ENCODE results near the gene MLXIP.

Gene MLXIP

GRCh38 chr12:122059203-122059960, 19.2 kb upstream of the MLXIP start:
- H3K27me3 ChIP-seq (ENCODE audit: insufficient read depth, low read length, poor library complexity, severe bottlenecking): no peaks in the 10 kb centered on the region
- no peak overlapping the region for H3K9ac ChIP-seq (ENCODE audit: low read depth, low read length, poor library complexity, severe bottlenecking)
- peaks cover 10% of the 10 kb centered on the region for H3K4me1 ChIP-seq (ENCODE audit: insufficient read depth, low read length, poor library complexity, severe bottlenecking)
- no peak overlapping the region for H3K4me3 ChIP-seq (ENCODE audit: low read length, poor library complexity, severe bottlenecking)
- H4K20me1 ChIP-seq (ENCODE audit: insufficient read depth, low read length, poor library complexity, severe bottlenecking): no peaks in the 10 kb centered on the region
- H2AFZ ChIP-seq (ENCODE audit: low read length): no peak overlapping the region
- H3K9me2 ChIP-seq (replicated peaks; ENCODE audit: low read depth, low read length): no peaks in the 10 kb centered on the region
- H3K9me3 ChIP-seq (ENCODE audit: insufficient read depth, low read depth, low read length): no peaks in the 10 kb centered on the region
- no peak overlapping the region for H3K4me2 ChIP-seq (ENCODE audit: low read depth, low read length, poor library complexity, severe bottlenecking)
- H3K36me3 ChIP-seq (ENCODE audit: insufficient read depth, low read length): peaks cover 70% of the 10 kb centered on the region; the same call in 1 of the 2 replicates
- peaks cover 1% of the 10 kb centered on the region; the same call in 1 of the 2 replicates for H3K79me2 ChIP-seq (ENCODE audit: insufficient read depth, low read length)
- no peaks in the 10 kb centered on the region for H3F3A ChIP-seq (ENCODE audit: low read depth)
- TF ChIP-seq CTCF (conservative IDR thresholded peaks at IDR 0.05; ENCODE audit: low read length): no peak
- TF ChIP-seq EZH2phosphoT487 (IDR thresholded peaks at IDR 0.05; ENCODE audit: borderline replicate concordance): no peak

GRCh38 chr12:122060081-122060501, 18.5 kb upstream of the MLXIP start:
- no peak overlapping the region for H3K4me2 ChIP-seq (ENCODE audit: low read depth, low read length, poor library complexity, severe bottlenecking)
- H3K36me3 ChIP-seq (ENCODE audit: insufficient read depth, low read length): peaks cover 64% of the 10 kb centered on the region; the same call in 1 of the 2 replicates
- H3K4me3 ChIP-seq (ENCODE audit: low read length, poor library complexity, severe bottlenecking): no peak overlapping the region
- H4K20me1 ChIP-seq (ENCODE audit: insufficient read depth, low read length, poor library complexity, severe bottlenecking): no peaks in the 10 kb centered on the region
- H3F3A ChIP-seq (ENCODE audit: low read depth): no peaks in the 10 kb centered on the region
- H3K4me1 ChIP-seq (ENCODE audit: insufficient read depth, low read length, poor library complexity, severe bottlenecking): peaks cover 16% of the 10 kb centered on the region
- peaks cover 8% of the 10 kb centered on the region for H3K79me2 ChIP-seq (ENCODE audit: insufficient read depth, low read length)
- no peak overlapping the region for H2AFZ ChIP-seq (ENCODE audit: low read length)
- no peaks in the 10 kb centered on the region for H3K9me3 ChIP-seq (ENCODE audit: insufficient read depth, low read depth, low read length)
- no peaks in the 10 kb centered on the region for H3K27me3 ChIP-seq (ENCODE audit: insufficient read depth, low read length, poor library complexity, severe bottlenecking)
- TF ChIP-seq EZH2phosphoT487 (IDR thresholded peaks at IDR 0.05; ENCODE audit: borderline replicate concordance) (no peak), CTCF (conservative IDR thresholded peaks at IDR 0.05; ENCODE audit: low read length) (no peak)
- no peak overlapping the region for H3K9ac ChIP-seq (ENCODE audit: low read depth, low read length, poor library complexity, severe bottlenecking)
- H3K9me2 ChIP-seq (replicated peaks; ENCODE audit: low read depth, low read length): no peaks in the 10 kb centered on the region

GRCh38 chr12:122061253-122061652, 17.3 kb upstream of the MLXIP start:
- Histone ChIP-seq H2AFZ (ENCODE audit: low read length) (no peak overlapping the region), H3K9me2 (replicated peaks; ENCODE audit: low read depth, low read length) (no peaks in the 10 kb centered on the region), H3K4me1 (ENCODE audit: insufficient read depth, low read length, poor library complexity, severe bottlenecking) (peaks cover 24% of the 10 kb centered on the region), H4K20me1 (ENCODE audit: insufficient read depth, low read length, poor library complexity, severe bottlenecking) (no peaks in the 10 kb centered on the region), H3K9ac (ENCODE audit: low read depth, low read length, poor library complexity, severe bottlenecking) (no peak overlapping the region), H3K36me3 (ENCODE audit: insufficient read depth, low read length) (peaks cover 53% of the 10 kb centered on the region; the same call in 1 of the 2 replicates), H3K27me3 (ENCODE audit: insufficient read depth, low read length, poor library complexity, severe bottlenecking) (no peaks in the 10 kb centered on the region), H3K9me3 (ENCODE audit: insufficient read depth, low read depth, low read length) (no peaks in the 10 kb centered on the region), H3F3A (ENCODE audit: low read depth) (no peaks in the 10 kb centered on the region), H3K4me3 (ENCODE audit: low read length, poor library complexity, severe bottlenecking) (no peak overlapping the region), H3K79me2 (ENCODE audit: insufficient read depth, low read length) (peaks cover 16% of the 10 kb centered on the region), H3K4me2 (ENCODE audit: low read depth, low read length, poor library complexity, severe bottlenecking) (no peak overlapping the region)
- TF ChIP-seq EZH2phosphoT487 (IDR thresholded peaks at IDR 0.05; ENCODE audit: borderline replicate concordance) (no peak), CTCF (conservative IDR thresholded peaks at IDR 0.05; ENCODE audit: low read length) (no peak)

Measured in Loucy (cell line).